ENCODE measurements around the gene HMGCS2.

DNA sequence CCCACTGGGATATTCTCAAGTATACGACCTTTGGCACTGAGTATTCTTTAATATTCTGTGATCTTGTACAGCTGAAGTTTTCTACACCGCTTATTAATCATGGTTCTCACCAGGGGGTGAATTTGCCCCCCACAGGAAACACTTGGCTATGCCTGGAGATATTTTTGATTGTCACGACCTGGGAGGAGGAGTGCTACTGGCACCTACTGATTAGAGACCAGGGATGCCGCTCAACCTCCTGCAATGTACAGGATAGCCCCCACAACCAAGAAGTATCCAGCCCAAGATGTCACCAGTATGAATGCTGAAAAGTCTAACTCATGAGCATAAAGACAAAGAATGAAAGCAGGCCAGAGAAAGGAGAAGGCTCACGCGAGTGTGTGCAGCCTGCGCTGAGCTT lies 28.9 kb upstream of the HMGCS2 start:
- TF ChIP-seq CTCF (conservative IDR thresholded peaks at IDR 0.05 in 1 of 2, IDR thresholded peaks at IDR 0.05 in 1 of 2; ENCODE audit: extremely low read depth in 1 of 2, insufficient read depth in 1 of 2, low read depth in 1 of 2, low read length in 2 of 2), result no peak
- no peak for TF ChIP-seq EZH2 (IDR thresholded peaks at IDR 0.05; ENCODE audit: borderline replicate concordance, low read length)

Measured in mammary epithelial cell (primary cell).